GM21381 (cell line): Measurements from ENCODE around the gene PIK3R1.
"Not testable (repeated sequence)": the region's sequence is repeated elsewhere in the genome, so short reads cannot be mapped to it uniquely, and the experiment has no call there.

ENCODE experiments used
- ATAC-seq: cut with Tn5 transposase; IDR thresholded peaks from one replicate; pipeline ENCODE4 v1.9.1; 2021; ENCODE audit warnings: mild to moderate bottlenecking, moderate library complexity; ENCODE audit not compliant: unreplicated experiment

Gene PIK3R1

GRCh38 chr5:68192679-68193060 lies 22.9 kb upstream of the PIK3R1 start:
- ATAC-seq: no peak

DNA sequence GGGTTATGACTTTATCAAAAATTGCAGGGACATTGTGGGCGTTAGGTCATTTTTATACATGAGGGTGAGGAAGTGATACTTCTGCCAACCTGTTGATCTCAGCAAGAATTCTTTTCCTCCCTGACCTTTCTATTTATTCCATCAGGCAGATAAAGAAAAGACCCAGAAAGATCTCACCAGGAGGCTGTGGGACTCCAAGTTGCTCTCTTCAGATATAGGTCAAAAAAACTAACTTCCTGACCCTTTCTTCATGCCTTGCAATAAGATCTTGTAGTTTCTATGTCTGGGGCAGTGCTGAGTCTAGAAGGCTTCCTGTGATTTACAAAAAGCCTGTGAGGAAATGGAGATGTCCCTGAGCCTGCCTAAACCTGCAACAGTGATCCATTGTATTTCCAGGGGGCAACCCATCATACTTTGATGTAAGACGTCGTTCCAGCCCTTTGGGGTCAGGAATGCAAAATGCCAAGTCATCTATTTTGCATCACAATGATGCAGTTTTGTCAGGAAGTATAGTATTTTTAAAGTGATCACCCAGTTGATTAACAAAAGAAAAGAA lies 22.0 kb upstream of the PIK3R1 start:
- ATAC-seq: no peak

- no peak for ATAC-seq
Measured at GRCh38 chr5:68194386-68194785, 21.2 kb upstream of the PIK3R1 start.

DNA sequence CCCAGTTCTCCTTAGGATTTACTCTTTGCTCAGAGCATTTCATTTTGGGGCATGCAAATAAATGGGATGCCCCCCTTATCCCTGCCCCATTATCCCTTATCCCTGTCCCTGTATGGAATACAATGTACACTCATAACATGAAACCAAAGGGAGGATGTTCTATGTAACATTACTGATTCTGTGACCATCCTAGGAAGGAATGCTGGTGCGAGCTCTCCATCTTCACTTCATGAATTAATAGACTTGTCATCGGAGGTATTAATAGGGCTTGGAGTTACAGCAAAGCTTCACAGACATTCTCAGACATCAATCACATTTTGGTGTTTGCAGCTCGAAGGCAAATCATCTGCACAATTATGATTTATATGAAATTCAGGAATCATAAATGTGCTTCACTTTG lies 20.4 kb upstream of the PIK3R1 start:
- no peak for ATAC-seq

DNA sequence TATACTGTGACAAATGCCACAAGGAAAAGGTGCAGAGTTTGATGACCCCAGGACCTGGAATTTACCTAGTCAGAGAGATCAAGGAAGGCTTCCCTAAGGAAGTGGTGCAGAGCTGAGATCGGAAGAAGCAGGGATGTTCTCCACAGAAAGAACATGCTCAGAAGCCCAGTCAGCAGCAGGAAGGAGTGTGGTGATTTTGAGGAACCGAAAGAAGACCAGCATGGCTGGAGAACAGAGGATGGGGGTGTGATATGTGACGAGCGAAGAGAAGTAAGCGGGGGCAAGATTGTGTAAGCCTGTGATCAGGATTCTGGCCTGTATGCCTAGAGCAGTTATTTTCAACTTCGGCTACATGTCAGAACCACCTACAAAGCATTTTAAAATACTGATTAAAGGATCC lies 18.7 kb upstream of the PIK3R1 start:
- peak; percentile 97 for ATAC-seq

GRCh38 chr5:68200288-68200687 lies 15.3 kb upstream of the PIK3R1 start:
- ATAC-seq: no peak

DNA sequence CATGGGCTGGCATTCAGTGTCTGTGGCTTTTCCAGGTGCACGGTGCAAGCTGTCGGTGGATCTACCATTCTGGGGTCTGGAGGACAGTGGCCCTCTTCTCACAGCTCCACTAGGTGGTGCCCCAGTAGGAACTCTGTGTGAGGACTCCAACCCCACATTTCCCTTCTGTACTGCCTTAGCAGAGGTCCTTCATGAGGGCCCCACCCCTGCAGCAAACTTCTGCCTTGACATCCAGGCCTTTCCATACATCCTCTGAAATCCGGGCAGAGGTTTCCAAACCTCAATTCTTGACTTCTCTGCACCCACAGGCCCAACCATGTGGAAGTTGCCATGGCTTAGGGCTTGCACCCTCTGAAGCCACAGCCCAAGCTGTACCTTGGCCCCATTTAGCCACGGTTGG lies 4.9 kb upstream of the PIK3R1 start:
- ATAC-seq: not testable (repeated sequence)

DNA sequence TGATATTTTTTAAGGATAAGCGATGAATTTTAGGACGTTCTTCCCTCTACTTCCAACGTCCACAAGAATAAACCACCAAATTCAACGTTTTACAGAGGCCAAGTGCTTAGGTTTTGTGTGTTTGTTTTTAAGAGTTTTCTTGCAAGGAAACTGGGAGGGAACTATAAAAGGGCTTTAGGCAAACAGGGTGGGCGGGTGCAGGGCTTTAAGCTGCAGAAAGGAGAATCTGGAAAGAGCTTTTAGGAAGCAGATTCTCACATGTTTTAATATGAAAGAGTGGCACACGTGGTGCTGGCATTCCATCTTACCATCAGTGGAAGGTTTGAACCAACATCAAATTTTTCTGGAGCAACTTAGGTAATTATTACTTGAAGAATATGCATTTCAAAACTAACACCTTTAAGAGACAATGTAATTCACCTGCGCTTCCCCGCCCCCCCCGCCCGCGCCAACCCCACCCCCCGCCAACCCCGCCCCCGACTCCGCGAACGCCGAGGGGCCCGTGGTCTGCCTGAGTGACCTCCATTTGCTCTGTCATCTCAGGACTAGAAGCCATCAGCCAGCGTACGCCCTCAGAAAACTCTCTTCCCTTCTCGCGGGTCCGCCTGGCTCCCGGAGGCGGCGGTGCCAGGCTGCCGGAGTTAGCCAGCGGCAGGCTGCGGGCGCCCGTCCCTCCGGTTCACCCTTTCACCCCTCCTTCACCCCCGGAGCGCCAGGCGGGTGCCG lies 911 bp upstream of the PIK3R1 start:
- no peak for ATAC-seq

GRCh38 chr5:68215898-68216244 lies 315 bp downstream of the PIK3R1 start:
- peak; percentile 36 for ATAC-seq

DNA sequence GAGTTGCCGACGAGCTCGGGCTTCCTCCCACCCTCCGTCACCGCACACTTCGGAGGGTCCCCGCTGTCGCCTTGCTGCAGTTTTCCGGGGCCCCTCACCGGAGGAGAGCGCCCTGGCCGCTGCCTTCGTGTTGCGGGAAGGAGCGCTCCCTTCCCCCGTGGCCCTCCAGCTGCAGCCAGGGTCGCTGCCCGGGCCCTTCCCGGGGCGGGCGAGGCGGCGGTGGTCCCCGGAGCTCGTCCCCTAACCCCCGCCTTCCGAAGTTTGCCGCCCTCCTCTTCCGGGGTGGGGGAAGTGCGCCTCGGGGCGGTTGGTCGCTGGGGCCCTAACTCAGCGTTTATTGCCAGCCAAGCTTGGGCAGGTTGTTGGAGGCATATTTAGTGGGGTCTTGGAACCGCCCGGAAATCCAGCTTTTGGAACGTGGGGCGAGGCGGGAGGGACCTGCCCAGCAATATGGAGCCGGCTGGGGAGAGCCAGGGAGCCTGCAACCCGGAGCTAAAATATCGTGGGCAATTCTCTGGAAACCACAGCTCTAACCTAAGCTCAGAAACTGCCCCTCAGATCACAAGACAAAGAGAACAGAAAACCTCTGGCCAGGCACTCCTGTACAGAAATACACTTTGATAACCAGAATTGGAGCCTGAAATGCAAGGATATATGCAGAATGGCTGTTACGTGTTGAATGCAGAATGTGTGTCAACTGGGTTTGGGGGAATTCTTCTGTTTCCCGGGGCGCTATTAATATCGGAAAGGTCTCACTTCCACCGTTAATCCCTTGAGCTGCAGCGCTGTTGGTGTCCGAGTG lies 890 bp downstream of the PIK3R1 start:
- peak; percentile 28 for ATAC-seq

DNA sequence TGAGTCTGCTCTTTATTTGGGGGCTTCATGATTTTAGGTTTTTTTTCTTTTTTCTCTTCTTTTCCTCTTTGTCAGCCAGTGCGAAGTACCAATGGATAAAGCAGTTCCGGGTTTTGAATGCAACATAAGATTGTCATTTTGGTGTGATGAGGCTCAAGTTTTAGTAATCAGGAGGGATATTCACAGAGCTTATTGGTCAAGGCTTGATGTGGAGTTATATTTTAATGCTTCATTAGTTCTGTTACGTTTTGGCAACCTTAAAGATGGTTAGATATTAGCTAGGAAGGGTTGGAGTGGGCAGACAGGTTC lies 1.4 kb downstream of the PIK3R1 start:
- ATAC-seq: no peak

DNA sequence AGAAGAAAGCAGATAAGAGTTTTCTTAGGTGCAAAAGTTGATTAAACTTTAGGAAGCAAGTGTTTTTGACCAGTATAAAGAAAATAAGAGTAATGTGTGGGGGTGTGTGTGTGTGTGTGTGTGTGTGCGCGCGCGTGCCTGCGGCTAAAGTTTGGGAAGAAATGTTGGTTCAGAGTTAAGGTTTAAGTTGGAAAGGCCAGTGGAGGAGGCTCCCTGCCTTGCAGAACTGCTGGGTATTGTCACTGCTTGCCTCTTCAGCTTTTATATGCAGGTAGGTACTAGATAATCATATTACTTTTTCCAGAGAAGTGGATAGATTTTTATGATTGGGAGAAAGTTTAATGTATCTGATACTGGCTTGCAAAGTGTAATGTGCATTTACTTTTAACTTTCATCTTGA lies 2.0 kb downstream of the PIK3R1 start:
- ATAC-seq: no peak

GRCh38 chr5:68219161-68219816 lies 3.7 kb downstream of the PIK3R1 start:
- no peak for ATAC-seq

GRCh38 chr5:68220260-68220659 lies 4.7 kb downstream of the PIK3R1 start:
- no peak for ATAC-seq

DNA sequence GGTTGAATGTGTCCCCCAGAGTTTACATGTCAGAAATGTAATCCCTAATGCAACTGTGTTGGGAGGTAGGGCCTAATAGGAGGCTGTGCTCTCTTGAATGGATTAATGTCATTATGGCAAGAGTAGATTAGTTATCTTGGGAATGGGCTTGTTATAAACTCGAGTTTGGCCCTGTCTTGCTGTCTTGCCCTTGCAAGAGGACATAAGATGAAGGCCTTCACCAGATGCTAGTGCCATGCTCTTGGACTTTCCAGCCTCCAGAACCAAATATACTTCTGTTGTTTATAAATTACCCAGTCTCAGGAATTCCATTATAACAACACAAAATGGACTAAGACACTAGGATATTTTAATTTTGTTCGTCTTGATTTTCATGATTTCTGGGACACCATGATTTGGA lies 5.4 kb downstream of the PIK3R1 start:
- ATAC-seq: no peak

GRCh38 chr5:68221488-68221887 lies 5.9 kb downstream of the PIK3R1 start:
- no peak for ATAC-seq

- ATAC-seq: no peak
Measured at GRCh38 chr5:68222310-68222709, 6.8 kb downstream of the PIK3R1 start.

- ATAC-seq: no peak
Measured at GRCh38 chr5:68222824-68223354, 7.3 kb downstream of the PIK3R1 start.

DNA sequence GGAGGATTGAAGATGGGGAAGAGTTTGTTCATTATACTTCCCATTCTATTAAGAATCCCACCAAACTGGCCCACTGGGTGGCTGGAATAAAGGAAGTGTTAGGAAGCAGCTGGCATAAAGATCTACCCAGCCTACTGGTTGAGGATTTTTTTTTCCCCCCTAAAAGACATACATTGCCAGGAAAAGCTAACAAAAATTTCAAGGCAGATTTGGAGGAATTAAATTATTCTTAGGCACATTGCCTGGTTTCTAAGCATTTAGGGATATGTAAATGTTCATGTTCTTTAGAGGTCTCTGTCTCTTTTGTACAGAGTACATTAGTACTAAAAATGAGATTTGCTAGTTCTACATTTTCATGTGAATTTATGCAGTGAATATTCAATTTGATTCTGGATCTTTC lies 8.3 kb downstream of the PIK3R1 start:
- no peak for ATAC-seq

- ATAC-seq: no peak
Measured at GRCh38 chr5:68224509-68225187, 9.1 kb downstream of the PIK3R1 start.
